OCI-LY7 (cell line): ENCODE measurements around the gene DOC2A. TPM values are rescaled to one million over a fixed set of nuclear protein-coding genes. Genes with fewer than 3 reads are reported as not detected.

Source experiments
- BruUV-seq: library from RNA; stranded (reverse); fragments of 400-500 nt; replicated peaks from 2 replicates; lab custom pipeline; 2021; lab: Mats Ljungman, UMichigan
- CTCF ChIA-PET: fragments of 300-600 bp; sonication (Branson Sonifier 250); formaldehyde crosslinking; loops from one replicate; lab custom pipeline; 2022; ENCODE audit warnings: antibody characterized with exemption; ENCODE audit not compliant: unreplicated experiment; lab: Charles Lee
- POLR2A ChIA-PET: fragments of 300-600 bp; sonication (Branson Sonifier 250); formaldehyde crosslinking; loops from one replicate; lab custom pipeline; 2022; ENCODE audit warnings: antibody characterized with exemption; lab: Charles Lee
- DNase-seq: peaks from one replicate; pipeline ENCODE4 v3.0.0-alpha.2; 2015; ENCODE audit warnings: low spot score
- H2AFZ ChIP-seq: fragments of 200-600 bp; sonication (generic), shearing (Covaris generic); 2 replicates; pipeline ENCODE4 v1.6.1; 2014; ENCODE audit warnings: mild to moderate bottlenecking, antibody characterized with exemption, low read length, moderate library complexity
- H3K27ac ChIP-seq: fragments of 200-600 bp; sonication (generic); 2 replicates; pipeline ENCODE4 v1.5.1; 2014; ENCODE audit warnings: mixed run types, low read depth, mild to moderate bottlenecking, moderate library complexity, low read length, inconsistent platforms; ENCODE audit not compliant: poor library complexity, severe bottlenecking
- H3K36me3 ChIP-seq: fragments of 200-600 bp; sonication (generic); 2 replicates; pipeline ENCODE4 v1.6.1; 2014; ENCODE audit warnings: mild to moderate bottlenecking, antibody characterized with exemption, low read length, moderate library complexity, mixed read lengths; ENCODE audit not compliant: insufficient read depth
- H3K4me1 ChIP-seq: fragments of 200-600 bp; sonication (generic); 2 replicates; pipeline ENCODE4 v1.5.1; 2014; ENCODE audit warnings: mild to moderate bottlenecking, low read length; ENCODE audit not compliant: insufficient read depth, poor library complexity, severe bottlenecking
- H3K4me2 ChIP-seq: fragments of 200-600 bp; sonication (generic); 2 replicates; pipeline ENCODE4 v1.6.1; 2014; ENCODE audit warnings: mild to moderate bottlenecking, low read length
- H3K4me3 ChIP-seq: fragments of 200-600 bp; sonication (generic); 2 replicates; pipeline ENCODE4 v1.5.1; 2014; ENCODE audit warnings: mild to moderate bottlenecking, low read depth, low read length; ENCODE audit not compliant: poor library complexity, severe bottlenecking
- H3K79me2 ChIP-seq: fragments of 200-600 bp; sonication (generic); 2 replicates; pipeline ENCODE4 v1.6.1; 2016; ENCODE audit warnings: low read depth, mild to moderate bottlenecking, low read length, moderate library complexity, mixed read lengths; ENCODE audit not compliant: insufficient read depth
- H3K9me2 ChIP-seq: fragments of 200-600 bp; sonication (generic); 2 replicates; pipeline ENCODE4 v1.6.1; 2016; ENCODE audit warnings: mild to moderate bottlenecking, low read length, mixed read lengths; ENCODE audit not compliant: insufficient read depth
- H3K9me3 ChIP-seq: fragments of 200-600 bp; sonication (generic); 2 replicates; pipeline ENCODE4 v1.6.1; 2014; ENCODE audit warnings: mild to moderate bottlenecking, mixed run types, low read length, mixed read lengths
- H4K20me1 ChIP-seq: fragments of 200-600 bp; sonication (generic); 2 replicates; pipeline ENCODE4 v1.6.1; 2014; ENCODE audit warnings: mild to moderate bottlenecking, antibody characterized with exemption, low read length, moderate library complexity, mixed read lengths; ENCODE audit not compliant: insufficient read depth
- EZH2phosphoT487 ChIP-seq: fragments of 200-600 bp; sonication (generic); IDR thresholded peaks from 2 replicates; pipeline ENCODE4 v1.6.1; 2018; ENCODE audit warnings: low read depth, borderline replicate concordance, mild to moderate bottlenecking, mixed run types, antibody characterized with exemption, low read length, moderate library complexity, mixed read lengths
- intact Hi-C: fragments of 100-400 bp; cut with micrococcal nuclease; formaldehyde crosslinking; loops from one replicate; pipeline ENCODE4 v1.10.0; 2022; ENCODE audit not compliant: unreplicated experiment
- total RNA-seq, 2 experiments: library from RNA; depleted of rRNA in 1 of 2; stranded (reverse); fragments of >200 nt in 1 of 2; shearing (Covaris generic) in 1 of 2; gene quantifications; 2 replicates each; pipeline ENCODE4 v1.2.3, GENCODE V29; 2014 to 2022
- TF ChIP-seq, protein P1 (sequence below): fragments of 200-600 bp; sonication (generic); conservative IDR thresholded peaks from 2 replicates; pipeline ENCODE4 v1.5.1; 2014; ENCODE audit warnings: mild to moderate bottlenecking, antibody characterized with exemption, low read length, moderate library complexity, mixed read lengths

DOC2A gene
- total RNA-seq, 2 experiments from 2014 or later = 0.91 TPM; not detected in 1

DNA sequence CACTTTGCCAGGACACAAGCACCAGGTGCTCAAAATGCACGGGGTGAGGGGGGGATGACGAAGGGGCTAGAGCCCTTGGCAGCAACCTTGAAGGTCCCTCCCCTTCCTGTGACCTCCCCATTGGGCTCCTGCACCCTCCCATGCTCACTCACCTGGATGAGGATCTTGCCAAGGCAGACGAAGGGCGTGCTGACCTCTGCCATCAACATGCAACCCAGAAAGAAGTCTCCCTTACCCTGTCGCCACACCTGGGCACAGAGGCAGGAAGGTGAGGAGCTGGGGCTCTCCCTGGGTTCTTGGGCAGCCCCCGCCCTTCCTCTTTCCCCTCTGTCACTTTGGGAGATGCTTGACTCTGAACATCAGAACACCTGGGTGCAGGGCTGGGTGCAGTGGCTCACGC is 14.7 kb upstream of the DOC2A start:
- H2AFZ ChIP-seq = no peak overlapping the region
- no peaks in the 10 kb centered on the region for H3K9me2 ChIP-seq
- no peak overlapping the region for H3K27ac ChIP-seq
- no peaks in the 10 kb centered on the region for H3K36me3 ChIP-seq
- H3K79me2 ChIP-seq = no peaks in the 10 kb centered on the region
- H3K4me2 ChIP-seq = no peak overlapping the region
- TF ChIP-seq, protein P1, sequence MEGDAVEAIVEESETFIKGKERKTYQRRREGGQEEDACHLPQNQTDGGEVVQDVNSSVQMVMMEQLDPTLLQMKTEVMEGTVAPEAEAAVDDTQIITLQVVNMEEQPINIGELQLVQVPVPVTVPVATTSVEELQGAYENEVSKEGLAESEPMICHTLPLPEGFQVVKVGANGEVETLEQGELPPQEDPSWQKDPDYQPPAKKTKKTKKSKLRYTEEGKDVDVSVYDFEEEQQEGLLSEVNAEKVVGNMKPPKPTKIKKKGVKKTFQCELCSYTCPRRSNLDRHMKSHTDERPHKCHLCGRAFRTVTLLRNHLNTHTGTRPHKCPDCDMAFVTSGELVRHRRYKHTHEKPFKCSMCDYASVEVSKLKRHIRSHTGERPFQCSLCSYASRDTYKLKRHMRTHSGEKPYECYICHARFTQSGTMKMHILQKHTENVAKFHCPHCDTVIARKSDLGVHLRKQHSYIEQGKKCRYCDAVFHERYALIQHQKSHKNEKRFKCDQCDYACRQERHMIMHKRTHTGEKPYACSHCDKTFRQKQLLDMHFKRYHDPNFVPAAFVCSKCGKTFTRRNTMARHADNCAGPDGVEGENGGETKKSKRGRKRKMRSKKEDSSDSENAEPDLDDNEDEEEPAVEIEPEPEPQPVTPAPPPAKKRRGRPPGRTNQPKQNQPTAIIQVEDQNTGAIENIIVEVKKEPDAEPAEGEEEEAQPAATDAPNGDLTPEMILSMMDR = no peak
- no peak for TF ChIP-seq EZH2phosphoT487
- no peaks in the 10 kb centered on the region for H4K20me1 ChIP-seq
- ChIA-PET CTCF (no interaction called here), POLR2A (interaction anchor here (0.6 to 0.7 kb wide), 2 partner anchors 13 to 344 kb away, joined by 3 to 4 read pairs; no protein-coding TSS in a partner anchor)
- H3K9me3 ChIP-seq = no peaks in the 10 kb centered on the region
- DNase-seq = no peak
- BruUV-seq = no TSS peak
- no peaks in the 10 kb centered on the region for H3K4me1 ChIP-seq
- intact Hi-C loops = no loop called here
- no peak overlapping the region for H3K4me3 ChIP-seq

DNA sequence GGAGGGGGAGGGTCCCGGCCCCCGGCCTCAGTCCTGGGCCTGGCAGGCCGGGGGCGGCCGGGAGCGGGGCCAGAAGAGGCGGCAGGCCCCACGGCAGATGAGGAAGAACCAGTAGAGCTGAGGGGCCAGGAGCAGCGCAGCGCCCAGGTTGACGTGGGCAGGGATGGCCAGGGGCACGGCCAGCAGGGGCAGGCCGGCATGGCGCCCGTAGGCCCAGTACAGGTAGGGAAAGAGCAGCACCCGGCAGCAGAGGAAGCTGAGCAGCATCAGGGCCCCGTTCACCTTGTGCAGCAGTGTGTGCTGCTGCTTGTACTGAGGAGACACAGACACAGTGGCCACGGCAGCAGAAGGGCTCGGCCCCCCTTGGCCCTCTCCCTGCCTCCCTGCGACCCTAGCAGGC is 14.3 kb upstream of the DOC2A start:
- H3K4me3 ChIP-seq = no peak overlapping the region
- no peaks in the 10 kb centered on the region for H3K36me3 ChIP-seq
- H3K9me2 ChIP-seq = no peaks in the 10 kb centered on the region
- TF ChIP-seq EZH2phosphoT487 = no peak
- TF ChIP-seq, protein P1 = no peak
- H3K9me3 ChIP-seq = no peaks in the 10 kb centered on the region
- no peaks in the 10 kb centered on the region for H3K4me1 ChIP-seq
- ChIA-PET POLR2A (interaction anchor here (0.6 kb wide), 1 partner anchor 343 kb away, joined by 4 read pairs; no protein-coding TSS in a partner anchor), CTCF (no interaction called here)
- no TSS peak for BruUV-seq
- H4K20me1 ChIP-seq = no peaks in the 10 kb centered on the region
- intact Hi-C loops = no loop called here
- H2AFZ ChIP-seq = no peak overlapping the region
- H3K79me2 ChIP-seq = no peaks in the 10 kb centered on the region
- DNase-seq = no peak
- H3K4me2 ChIP-seq = no peak overlapping the region
- no peak overlapping the region for H3K27ac ChIP-seq

DNA sequence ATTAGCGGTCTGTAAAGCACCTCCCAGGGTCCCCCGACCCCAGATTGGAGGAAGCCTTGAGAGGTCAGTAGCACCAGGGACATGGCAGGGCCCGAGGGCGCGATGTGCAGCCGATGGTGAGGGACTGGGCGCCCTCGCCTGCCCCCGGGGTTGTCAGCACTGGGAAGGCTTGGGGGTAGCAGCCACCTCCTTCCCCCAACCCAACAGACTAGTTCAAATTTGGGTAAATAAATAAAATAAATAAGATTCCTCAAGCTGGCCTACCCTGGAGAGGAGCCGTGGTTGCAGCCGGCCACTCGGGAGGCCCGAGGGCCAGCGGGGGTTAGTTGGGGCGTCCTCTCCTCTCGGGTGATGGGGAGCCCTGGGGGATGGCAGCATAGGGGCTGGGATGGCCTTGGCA is 13.6 kb upstream of the DOC2A start:
- no peaks in the 10 kb centered on the region for H3K9me2 ChIP-seq
- DNase-seq = no peak
- BruUV-seq = no TSS peak
- POLR2A ChIA-PET = no interaction called here
- no peaks in the 10 kb centered on the region for H3K79me2 ChIP-seq
- no peaks in the 10 kb centered on the region for H3K36me3 ChIP-seq
- H3K4me1 ChIP-seq = no peaks in the 10 kb centered on the region
- no peak overlapping the region for H3K4me2 ChIP-seq
- H2AFZ ChIP-seq = no peak overlapping the region
- no peak overlapping the region for H3K27ac ChIP-seq
- CTCF ChIA-PET = no interaction called here
- TF ChIP-seq EZH2phosphoT487 = no peak
- TF ChIP-seq, protein P1 = no peak
- H3K4me3 ChIP-seq = no peak overlapping the region
- H3K9me3 ChIP-seq = no peaks in the 10 kb centered on the region
- intact Hi-C loops = loop anchor here (5.0 kb wide), 2 partner anchors 147 to 162 kb away; partner anchors contain the start of gene CDIPT
- H4K20me1 ChIP-seq = no peaks in the 10 kb centered on the region
